Activated CD4-positive, alpha-beta memory T cell treated with anti-CD3 and anti-CD28 coated beads, Interleukin-2, amount 10 ng/mL, durations not matched to agents 7 days and 5 days (primary cell): Measurements from ENCODE around the gene SYVN1. TPM values are rescaled to one million over a fixed set of nuclear protein-coding genes. Genes with fewer than 3 reads are reported as not detected.
"Not testable (repeated sequence)": the region's sequence is repeated elsewhere in the genome, so short reads cannot be mapped to it uniquely, and the experiment has no call there.

Experiments
- CTCF ChIA-PET: fragments of 350-600 bp; sonication (Branson Sonifier 250); formaldehyde crosslinking; loops from one replicate; lab custom pipeline; 2021; ENCODE audit warnings: antibody characterized with exemption, inconsistent platforms; lab: Charles Lee
- POLR2A ChIA-PET: fragments of 350-600 bp; sonication (Branson Sonifier 250); formaldehyde crosslinking; loops from one replicate; lab custom pipeline; 2021; ENCODE audit warnings: antibody characterized with exemption; lab: Charles Lee
- DNase-seq: peaks from one replicate; pipeline ENCODE4 v3.0.0-alpha.2; 2020
- H3K27ac Mint-ChIP-seq: one replicate; pipeline ENCODE4 v1.8.0; 2021; ENCODE audit warnings: mild to moderate bottlenecking, mixed read lengths
- H3K27me3 Mint-ChIP-seq: one replicate; pipeline ENCODE4 v1.8.0; 2021; ENCODE audit warnings: mixed read lengths
- H3K36me3 Mint-ChIP-seq: one replicate; pipeline ENCODE4 v1.8.0; 2021; ENCODE audit warnings: low read depth, mixed read lengths
- H3K4me1 Mint-ChIP-seq: one replicate; pipeline ENCODE4 v1.8.0; 2021; ENCODE audit warnings: mixed read lengths
- H3K4me3 Mint-ChIP-seq: one replicate; pipeline ENCODE4 v1.8.0; 2021; ENCODE audit warnings: mild to moderate bottlenecking, mixed read lengths
- H3K9me3 Mint-ChIP-seq: one replicate; pipeline ENCODE4 v1.8.0; 2021; ENCODE audit warnings: mixed read lengths
- total RNA-seq, 2 experiments: library from RNA; stranded (reverse); gene quantifications; one replicate each; pipeline ENCODE4 v1.2.3, GENCODE V29; 2021

The SYVN1 gene
- total RNA-seq, 2 experiments from 2014 or later, result 39.4 to 42.2 TPM

DNA sequence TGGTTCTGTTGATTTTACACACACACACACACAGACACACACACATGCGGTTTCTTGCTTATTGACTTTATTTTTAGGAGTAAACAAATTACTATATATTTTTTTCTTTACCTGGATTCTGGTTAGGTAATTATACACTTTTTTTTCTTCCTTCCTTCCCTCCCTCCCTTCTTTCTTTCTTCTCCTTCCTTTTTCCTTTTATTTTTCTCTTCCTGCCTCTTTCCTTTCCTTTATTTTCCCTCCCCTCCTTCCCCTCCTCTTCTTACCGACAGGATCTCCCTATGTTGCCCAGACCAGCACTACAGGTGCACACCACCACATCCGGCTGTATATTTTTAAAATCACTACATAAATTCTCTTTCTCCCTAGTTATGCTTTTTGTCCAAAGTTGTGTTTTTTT, 32.6 kb upstream of the SYVN1 start:
- ChIA-PET POLR2A (no interaction called here), CTCF (no interaction called here)
- no peak for DNase-seq
- no peaks in the 10 kb centered on the region for H3K36me3 Mint-ChIP-seq
- no peak overlapping the region for H3K4me3 Mint-ChIP-seq
- peaks cover 11% of the 10 kb centered on the region for H3K4me1 Mint-ChIP-seq
- no peaks in the 10 kb centered on the region for H3K9me3 Mint-ChIP-seq
- H3K27ac Mint-ChIP-seq, result no peak overlapping the region
- H3K27me3 Mint-ChIP-seq, result no peaks in the 10 kb centered on the region

GRCh38 chr11:65165410-65166317, 31.3 kb upstream of the SYVN1 start:
- Mint-ChIP-seq H3K4me1 (peaks cover 11% of the 10 kb centered on the region), H3K9me3 (no peaks in the 10 kb centered on the region), H3K27me3 (peaks cover 2% of the 10 kb centered on the region), H3K27ac (no peak overlapping the region), H3K36me3 (no peaks in the 10 kb centered on the region), H3K4me3 (no peak overlapping the region)
- no peak for DNase-seq
- POLR2A ChIA-PET, result interaction anchor here (1.3 kb wide), 1 partner anchor 30 kb away, joined by 3 read pairs; no protein-coding TSS in a partner anchor
- CTCF ChIA-PET, result interaction anchor here (0.6 kb wide), 1 partner anchor 75 kb away, joined by 4 read pairs; no protein-coding TSS in a partner anchor

DNA sequence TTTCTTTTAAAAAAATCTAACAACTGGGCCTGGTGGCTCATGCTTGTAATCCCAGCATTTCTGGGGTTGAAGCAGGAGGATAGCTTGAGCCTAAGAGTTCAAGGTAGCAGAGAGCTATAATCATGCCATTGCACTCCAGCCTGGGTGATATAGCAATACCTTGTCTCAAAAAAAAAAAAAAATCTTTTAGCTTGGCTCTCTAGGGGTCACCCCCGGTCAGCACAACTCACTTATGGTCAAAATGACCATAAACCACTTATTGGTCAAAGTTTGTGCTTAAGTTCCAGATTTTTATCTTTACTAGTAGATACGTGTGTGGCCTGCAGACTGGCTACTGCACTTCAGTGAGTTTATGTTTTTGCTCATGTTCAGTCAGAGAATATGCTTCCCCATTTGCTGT, 29.4 kb upstream of the SYVN1 start:
- CTCF ChIA-PET, result no interaction called here

GRCh38 chr11:65160643-65161042, 26.3 kb upstream of the SYVN1 start:
- H3K4me1 Mint-ChIP-seq, result peaks cover 5% of the 10 kb centered on the region

More for the DNA sequence above, 29.4 kb upstream of the SYVN1 start:
- H3K27me3 Mint-ChIP-seq, result peaks cover 10% of the 10 kb centered on the region
- H3K27ac Mint-ChIP-seq, result no peak overlapping the region
- no peak overlapping the region for H3K4me3 Mint-ChIP-seq
- H3K4me1 Mint-ChIP-seq, result peaks cover 5% of the 10 kb centered on the region
- no peak for DNase-seq
- no peaks in the 10 kb centered on the region for H3K36me3 Mint-ChIP-seq
- POLR2A ChIA-PET, result no interaction called here
- H3K9me3 Mint-ChIP-seq, result no peaks in the 10 kb centered on the region

DNA sequence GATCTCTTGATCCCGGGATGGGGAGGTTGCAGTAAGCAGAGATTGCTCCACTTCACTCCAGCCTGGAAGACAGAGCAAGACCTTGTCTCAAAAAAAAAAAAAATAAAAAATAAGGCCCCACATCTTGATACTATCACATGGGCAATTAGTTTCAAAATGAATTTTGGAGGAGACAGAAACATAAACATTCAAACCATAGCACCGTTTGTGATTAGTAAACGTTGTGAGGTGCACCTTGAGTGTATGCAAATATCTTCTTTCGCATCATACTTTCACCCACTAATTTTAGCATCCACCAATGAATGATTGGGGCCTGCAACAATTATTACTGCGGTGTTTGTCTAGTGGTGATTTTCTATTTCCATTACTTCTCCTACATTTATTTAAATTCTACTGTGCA, 24.7 kb upstream of the SYVN1 start:
- Mint-ChIP-seq H3K27ac (no peak overlapping the region), H3K9me3 (no peaks in the 10 kb centered on the region), H3K36me3 (no peaks in the 10 kb centered on the region), H3K27me3 (peaks cover 12% of the 10 kb centered on the region), H3K4me3 (no peak overlapping the region), H3K4me1 (peaks cover 5% of the 10 kb centered on the region)
- CTCF ChIA-PET, result interaction anchor here (0.7 kb wide), 1 partner anchor 263 kb away, joined by 3 read pairs; no protein-coding TSS in a partner anchor
- no peak for DNase-seq
- POLR2A ChIA-PET, result no interaction called here

More at GRCh38 chr11:65160643-65161042, 26.3 kb upstream of the SYVN1 start:
- Mint-ChIP-seq H3K4me3 (no peak overlapping the region), H3K27me3 (peaks cover 12% of the 10 kb centered on the region), H3K27ac (no peak overlapping the region), H3K36me3 (no peaks in the 10 kb centered on the region), H3K9me3 (no peaks in the 10 kb centered on the region)
- POLR2A ChIA-PET, result no interaction called here
- CTCF ChIA-PET, result no interaction called here
- no peak for DNase-seq

DNA sequence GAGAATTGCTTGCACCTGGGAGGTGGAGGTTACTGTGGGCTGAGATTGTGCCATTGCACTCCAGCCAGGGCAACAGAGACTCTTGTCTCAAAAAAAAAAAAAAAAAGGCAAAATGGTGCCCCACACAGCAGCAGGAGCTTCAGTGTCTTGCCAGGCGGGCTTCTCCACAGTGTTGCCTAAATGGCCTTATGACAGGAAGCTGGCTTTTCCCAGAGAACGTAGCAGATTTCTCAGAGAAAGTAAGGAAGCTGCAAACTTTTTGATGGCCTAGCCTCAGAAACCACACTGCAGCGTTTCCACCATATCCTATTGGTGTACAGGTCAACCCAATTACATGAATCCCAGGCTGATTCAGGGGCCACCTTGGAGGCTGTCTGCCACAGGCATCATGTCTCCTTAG, 23.0 kb upstream of the SYVN1 start:
- Mint-ChIP-seq H3K4me3 (no peak overlapping the region), H3K27ac (no peak overlapping the region), H3K4me1 (peaks cover 11% of the 10 kb centered on the region), H3K36me3 (no peaks in the 10 kb centered on the region), H3K9me3 (no peaks in the 10 kb centered on the region), H3K27me3 (peaks cover 12% of the 10 kb centered on the region)
- ChIA-PET POLR2A (interaction anchor here (1.6 kb wide), 1 partner anchor 22 kb away, joined by 7 read pairs; no protein-coding TSS in a partner anchor), CTCF (interaction anchor here (1.6 kb wide), 1 partner anchor 118 kb away, joined by 3 read pairs; no protein-coding TSS in a partner anchor)
- no peak for DNase-seq

- Mint-ChIP-seq H3K27me3 (peaks cover 12% of the 10 kb centered on the region), H3K4me1 (peaks cover 15% of the 10 kb centered on the region), H3K27ac (no peak overlapping the region), H3K36me3 (no peaks in the 10 kb centered on the region), H3K4me3 (no peak overlapping the region), H3K9me3 (no peaks in the 10 kb centered on the region)
- ChIA-PET CTCF (interaction anchor here (1.6 kb wide), 1 partner anchor 119 kb away, joined by 3 read pairs; no protein-coding TSS in a partner anchor), POLR2A (interaction anchor here (1.6 kb wide), 1 partner anchor 21 kb away, joined by 7 read pairs; no protein-coding TSS in a partner anchor)
- DNase-seq, result no peak
Measured at GRCh38 chr11:65156926-65157325, 22.6 kb upstream of the SYVN1 start.

- peaks cover 12% of the 10 kb centered on the region for H3K27me3 Mint-ChIP-seq
- no peak overlapping the region for H3K4me3 Mint-ChIP-seq
- no peak for DNase-seq
- H3K36me3 Mint-ChIP-seq, result no peaks in the 10 kb centered on the region
- no peaks in the 10 kb centered on the region for H3K9me3 Mint-ChIP-seq
- POLR2A ChIA-PET, result interaction anchor here (1.6 kb wide), 1 partner anchor 21 kb away, joined by 7 read pairs; no protein-coding TSS in a partner anchor
- no peak overlapping the region for H3K27ac Mint-ChIP-seq
- CTCF ChIA-PET, result interaction anchor here (1.6 kb wide), 1 partner anchor 119 kb away, joined by 3 read pairs; no protein-coding TSS in a partner anchor
- peaks cover 19% of the 10 kb centered on the region for H3K4me1 Mint-ChIP-seq
Measured at GRCh38 chr11:65156256-65156655, 21.9 kb upstream of the SYVN1 start.

GRCh38 chr11:65152122-65152521, 17.8 kb upstream of the SYVN1 start:
- H3K27me3 Mint-ChIP-seq, result no peaks in the 10 kb centered on the region

GRCh38 chr11:65151331-65151899, 17.1 kb upstream of the SYVN1 start:
- Mint-ChIP-seq H3K4me3 (no peak overlapping the region), H3K4me1 (peaks cover 19% of the 10 kb centered on the region)
- CTCF ChIA-PET, result no interaction called here

More at GRCh38 chr11:65152122-65152521, 17.8 kb upstream of the SYVN1 start:
- POLR2A ChIA-PET, result interaction anchor here (1.0 kb wide), 1 partner anchor 17 kb away, joined by 5 read pairs; no protein-coding TSS in a partner anchor
- Mint-ChIP-seq H3K9me3 (no peaks in the 10 kb centered on the region), H3K27ac (no peak overlapping the region), H3K4me1 (peaks cover 19% of the 10 kb centered on the region), H3K36me3 (no peaks in the 10 kb centered on the region), H3K4me3 (no peak overlapping the region)
- CTCF ChIA-PET, result interaction anchor here (0.6 kb wide), 1 partner anchor 591 kb away, joined by 3 read pairs; no protein-coding TSS in a partner anchor
- DNase-seq, result no peak

DNA sequence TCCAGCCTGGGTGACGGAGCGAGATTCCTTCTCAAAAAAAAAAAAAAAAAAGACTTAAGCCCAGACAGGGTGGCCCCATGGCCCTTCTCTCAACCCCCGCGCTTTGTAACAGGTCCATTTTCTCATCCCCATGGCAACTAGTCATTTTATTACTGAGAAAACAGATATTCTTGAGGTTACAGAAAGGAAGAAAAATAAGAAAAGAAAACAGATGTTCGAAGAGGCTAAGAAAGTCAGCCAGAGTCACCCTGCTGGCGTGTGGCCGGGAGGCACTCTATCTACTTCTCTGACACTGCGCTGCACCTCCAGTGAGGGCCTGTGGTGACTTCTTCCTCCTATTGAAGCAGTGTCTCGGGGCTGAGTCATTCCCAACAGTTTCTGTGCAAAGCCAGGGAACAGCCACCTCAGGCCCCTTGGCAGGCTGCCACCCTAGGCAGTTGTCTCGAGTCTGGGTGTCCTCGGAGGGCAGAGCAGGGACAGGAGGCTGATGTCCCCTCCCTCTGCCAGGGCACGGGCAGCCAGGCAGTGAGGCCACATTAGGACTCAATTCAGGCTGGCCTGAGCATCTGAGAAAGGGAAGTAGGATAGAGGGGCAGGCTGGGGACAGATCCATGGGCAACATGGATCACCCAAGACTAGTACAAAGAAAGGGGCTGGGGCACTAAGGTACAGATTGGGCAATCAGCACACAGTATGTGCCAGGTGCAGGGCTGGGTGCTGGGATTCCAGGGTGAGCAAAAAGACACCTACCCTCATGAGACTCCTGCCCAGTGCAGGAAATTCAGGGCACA, 16.4 kb upstream of the SYVN1 start:
- H3K4me1 Mint-ChIP-seq, result peaks cover 19% of the 10 kb centered on the region
- no peaks in the 10 kb centered on the region for H3K9me3 Mint-ChIP-seq
- H3K27ac Mint-ChIP-seq, result no peak overlapping the region
- POLR2A ChIA-PET, result interaction anchor here (3.7 kb wide), 1 partner anchor 16 kb away, joined by 15 read pairs; the partner anchor contains the start of gene SYVN1
- H3K27me3 Mint-ChIP-seq, result no peaks in the 10 kb centered on the region
- DNase-seq, result no peak
- CTCF ChIA-PET, result no interaction called here
- no peaks in the 10 kb centered on the region for H3K36me3 Mint-ChIP-seq
- H3K4me3 Mint-ChIP-seq, result no peak overlapping the region

More at GRCh38 chr11:65151331-65151899, 17.1 kb upstream of the SYVN1 start:
- Mint-ChIP-seq H3K27ac (no peak overlapping the region), H3K9me3 (no peaks in the 10 kb centered on the region), H3K36me3 (no peaks in the 10 kb centered on the region), H3K27me3 (no peaks in the 10 kb centered on the region)
- no peak for DNase-seq
- POLR2A ChIA-PET, result interaction anchor here (1.0 kb wide), 1 partner anchor 16 kb away, joined by 5 read pairs; no protein-coding TSS in a partner anchor

GRCh38 chr11:65150131-65150508, 15.8 kb upstream of the SYVN1 start:
- H3K36me3 Mint-ChIP-seq, H3K4me3 Mint-ChIP-seq, H3K27ac Mint-ChIP-seq, H3K27me3 Mint-ChIP-seq, DNase-seq, H3K9me3 Mint-ChIP-seq, CTCF ChIA-PET: not testable (repeated sequence)
- H3K4me1 Mint-ChIP-seq, result peaks cover 19% of the 10 kb centered on the region
- POLR2A ChIA-PET, result interaction anchor here (3.7 kb wide), 1 partner anchor 15 kb away, joined by 15 read pairs; the partner anchor contains the start of gene SYVN1
